T-helper 17 cell (primary cell): Measurements from ENCODE around the gene ECHS1. TPM values are rescaled to one million over a fixed set of nuclear protein-coding genes. Genes with fewer than 3 reads are reported as not detected.

Source experiments
- ATAC-seq: fragments of 150-1000 bp; cut with Tn5 transposase; 2 replicates; pipeline ENCODE4 v1.10.0; 2021; ENCODE audit warnings: mild to moderate bottlenecking, moderate library complexity
- DNase-seq, 3 donors: peaks; one replicate each; pipeline versions ENCODE4 v3.0.0 to v3.0.0-alpha.2; 2020 to 2021
- H3K9me3 ChIP-seq: one replicate; pipeline ENCODE4 v1.7.0; 2013; ENCODE audit warnings: low read length, mild to moderate bottlenecking; ENCODE audit not compliant: control insufficient read depth, poor library complexity, severe bottlenecking
- H3K27ac Mint-ChIP-seq: one replicate; pipeline ENCODE4 v1.8.0; 2022; ENCODE audit warnings: mild to moderate bottlenecking, moderate library complexity, mixed read lengths
- H3K27me3 Mint-ChIP-seq: one replicate; pipeline ENCODE4 v1.8.0; 2022; ENCODE audit warnings: mixed read lengths
- H3K36me3 Mint-ChIP-seq: one replicate; pipeline ENCODE4 v1.8.0; 2022; ENCODE audit warnings: low read depth, mixed read lengths
- H3K4me1 Mint-ChIP-seq: one replicate; pipeline ENCODE4 v1.8.0; 2022; ENCODE audit warnings: mild to moderate bottlenecking, mixed read lengths
- H3K4me3 Mint-ChIP-seq: one replicate; pipeline ENCODE4 v1.8.0; 2022; ENCODE audit warnings: mild to moderate bottlenecking, moderate library complexity, mixed read lengths
- total RNA-seq, 4 donors: library from RNA in 2 of 4; stranded (reverse) in 2 of 4; gene quantifications; one replicate each; pipeline ENCODE4 v1.2.3 and lab custom pipeline; 2022 to 2026

The ECHS1 gene
- total RNA-seq, 2 donors from 2014 or later = 18.2 to 20.2 TPM

GRCh38 chr10:133344236-133344635 lies 28.9 kb downstream of the ECHS1 start:
- no peak for ATAC-seq
- H3K27ac Mint-ChIP-seq = no peak overlapping the region

GRCh38 chr10:133343558-133343957 lies 29.6 kb downstream of the ECHS1 start:
- H3K36me3 Mint-ChIP-seq = no peaks in the 10 kb centered on the region
- no peak overlapping the region for H3K27ac Mint-ChIP-seq
- ATAC-seq = no peak
- H3K9me3 ChIP-seq = no peaks in the 10 kb centered on the region
- H3K4me1 Mint-ChIP-seq = peaks cover 4% of the 10 kb centered on the region
- peaks cover 28% of the 10 kb centered on the region for H3K27me3 Mint-ChIP-seq
- H3K4me3 Mint-ChIP-seq = no peak overlapping the region
- DNase-seq = no peak

More at GRCh38 chr10:133344236-133344635, 28.9 kb downstream of the ECHS1 start:
- Mint-ChIP-seq H3K36me3 (peaks cover 4% of the 10 kb centered on the region), H3K4me3 (no peak overlapping the region), H3K4me1 (peaks cover 7% of the 10 kb centered on the region), H3K27me3 (peaks cover 34% of the 10 kb centered on the region)
- DNase-seq = no peak
- H3K9me3 ChIP-seq = no peaks in the 10 kb centered on the region

- ATAC-seq (no peak), DNase-seq (no peak)
- Mint-ChIP-seq H3K4me3 (no peak overlapping the region), H3K4me1 (peaks cover 4% of the 10 kb centered on the region), H3K27ac (no peak overlapping the region), H3K36me3 (no peaks in the 10 kb centered on the region), H3K27me3 (peaks cover 28% of the 10 kb centered on the region)
- H3K9me3 ChIP-seq = no peaks in the 10 kb centered on the region
Measured at GRCh38 chr10:133342942-133343341, 30.2 kb downstream of the ECHS1 start.

DNA sequence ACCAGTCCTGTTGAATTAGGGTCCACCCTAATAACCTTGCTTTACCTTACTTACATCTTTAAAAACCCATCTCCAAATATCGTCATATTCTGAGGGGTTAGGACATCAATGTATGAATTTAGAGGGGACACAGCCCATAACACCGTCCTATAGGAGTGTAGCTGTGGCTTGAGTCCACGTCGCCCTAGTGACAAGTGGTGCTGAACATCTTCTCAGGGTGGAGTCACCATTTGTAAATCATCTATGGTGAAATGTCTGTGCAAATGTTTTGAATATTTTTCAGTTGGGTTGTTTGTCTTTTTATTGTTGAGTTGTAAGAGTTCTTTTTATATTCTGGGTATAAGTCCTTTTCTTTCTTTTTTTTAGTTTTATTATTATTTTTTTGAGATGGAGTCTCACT lies 31.2 kb downstream of the ECHS1 start:
- H3K36me3 Mint-ChIP-seq = no peaks in the 10 kb centered on the region
- H3K4me1 Mint-ChIP-seq = peaks cover 4% of the 10 kb centered on the region
- no peak overlapping the region for H3K27ac Mint-ChIP-seq
- H3K9me3 ChIP-seq = no peaks in the 10 kb centered on the region
- H3K27me3 Mint-ChIP-seq = peaks cover 28% of the 10 kb centered on the region
- no peak overlapping the region for H3K4me3 Mint-ChIP-seq
- no peak for DNase-seq
- no peak for ATAC-seq

DNA sequence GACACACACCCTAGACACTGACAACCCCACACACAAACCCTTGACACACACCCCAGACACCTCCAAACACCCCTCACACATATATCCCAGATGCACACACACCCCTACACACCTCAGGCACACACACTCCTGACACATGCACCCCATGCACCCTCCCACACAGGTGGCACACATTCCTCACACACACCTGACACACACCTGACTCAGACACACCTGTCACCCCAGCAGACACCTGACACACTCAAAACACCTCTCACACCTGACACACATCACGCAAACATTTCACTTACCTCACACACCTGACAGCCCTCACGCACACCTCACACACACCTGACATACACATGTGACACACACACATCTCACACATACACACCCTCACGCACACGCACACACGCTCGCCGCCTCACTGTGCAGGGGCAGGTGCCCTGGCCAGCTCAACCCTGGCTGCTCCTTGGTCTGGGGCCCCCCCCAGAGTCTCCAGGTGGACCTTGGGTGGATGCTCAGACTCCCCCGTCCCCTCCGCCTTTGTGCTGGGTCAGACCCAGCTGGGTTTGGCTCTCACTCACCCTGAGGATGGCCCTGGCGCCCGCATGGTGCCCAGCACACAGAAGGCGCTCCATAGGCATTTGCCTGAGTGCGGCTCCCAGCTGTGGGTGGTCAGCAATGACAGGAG lies 33.3 kb downstream of the ECHS1 start:
- Mint-ChIP-seq H3K27me3 (peaks cover 15% of the 10 kb centered on the region), H3K27ac (no peak overlapping the region), H3K4me3 (no peak overlapping the region), H3K36me3 (no peaks in the 10 kb centered on the region), H3K4me1 (peaks cover 3% of the 10 kb centered on the region)
- no peak for DNase-seq
- no peaks in the 10 kb centered on the region for H3K9me3 ChIP-seq
- ATAC-seq = no peak

DNA sequence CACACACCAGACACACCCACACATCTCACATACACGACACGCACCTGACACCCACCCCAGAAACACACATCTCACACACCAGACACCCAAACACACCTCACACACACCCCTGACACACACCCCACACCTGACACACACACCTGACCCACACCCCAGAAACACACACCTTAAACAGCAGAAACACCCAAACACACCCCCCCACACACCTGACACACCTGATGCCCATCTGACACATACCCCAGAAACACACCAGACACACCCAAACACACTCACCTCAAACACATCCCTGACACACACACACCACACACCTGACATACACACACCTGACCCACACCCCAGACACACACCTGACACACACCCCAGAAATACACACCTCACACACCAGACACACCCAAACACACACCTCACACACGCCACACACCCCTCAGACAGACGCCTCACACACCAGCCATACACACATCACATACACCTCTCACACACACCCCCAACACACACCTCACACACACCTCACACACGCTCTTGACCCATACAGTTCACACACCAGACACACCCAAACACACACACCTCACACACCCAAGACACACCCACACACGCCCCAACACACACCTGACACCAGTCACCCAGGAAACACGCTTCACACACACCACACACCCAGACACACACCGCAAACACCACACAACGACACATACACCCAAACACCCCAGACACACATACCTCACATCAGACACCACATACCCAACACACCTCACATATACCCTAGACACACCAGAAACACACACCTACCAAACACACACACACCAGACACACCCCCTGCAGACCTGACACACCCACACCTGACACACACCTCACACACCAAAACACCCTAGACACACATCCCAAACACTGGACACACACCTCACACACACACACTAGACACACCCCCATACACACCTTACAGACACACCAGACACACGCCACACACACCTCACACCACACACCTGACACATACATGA lies 34.8 kb downstream of the ECHS1 start:
- DNase-seq (no peak), ATAC-seq (no peak)
- Mint-ChIP-seq H3K36me3 (no peaks in the 10 kb centered on the region), H3K27me3 (peaks cover 10% of the 10 kb centered on the region), H3K4me3 (no peak overlapping the region), H3K4me1 (peaks cover 2% of the 10 kb centered on the region), H3K27ac (no peak overlapping the region)
- no peaks in the 10 kb centered on the region for H3K9me3 ChIP-seq

GRCh38 chr10:133337370-133337725 lies 35.8 kb downstream of the ECHS1 start:
- H3K27me3 Mint-ChIP-seq = peaks cover 6% of the 10 kb centered on the region
- H3K4me3 Mint-ChIP-seq = no peak overlapping the region
- no peak for DNase-seq
- H3K27ac Mint-ChIP-seq = no peak overlapping the region
- H3K9me3 ChIP-seq = no peaks in the 10 kb centered on the region
- ATAC-seq = no peak
- peaks cover 2% of the 10 kb centered on the region for H3K4me1 Mint-ChIP-seq
- no peaks in the 10 kb centered on the region for H3K36me3 Mint-ChIP-seq

GRCh38 chr10:133336577-133337369 lies 36.4 kb downstream of the ECHS1 start, which contains the start of gene CALY:
CALY (minus strand) TSS chr10:133336896; CDS start chr10:133328989, 7,907 bp downstream.
- DNase-seq = peak; percentile 86 to 90 (median 89)
- H3K9me3 ChIP-seq = no peaks in the 10 kb centered on the region
- Mint-ChIP-seq H3K4me3 (peak within 1 kb of the TSS; percentile 84), H3K4me1 (peaks cover 6% of the 10 kb centered on the region), H3K27me3 (peaks cover 2% of the 10 kb centered on the region), H3K36me3 (no peaks in the 10 kb centered on the region), H3K27ac (peak within 1 kb of the TSS; percentile 93)
- ATAC-seq = peak; percentile 72

DNA sequence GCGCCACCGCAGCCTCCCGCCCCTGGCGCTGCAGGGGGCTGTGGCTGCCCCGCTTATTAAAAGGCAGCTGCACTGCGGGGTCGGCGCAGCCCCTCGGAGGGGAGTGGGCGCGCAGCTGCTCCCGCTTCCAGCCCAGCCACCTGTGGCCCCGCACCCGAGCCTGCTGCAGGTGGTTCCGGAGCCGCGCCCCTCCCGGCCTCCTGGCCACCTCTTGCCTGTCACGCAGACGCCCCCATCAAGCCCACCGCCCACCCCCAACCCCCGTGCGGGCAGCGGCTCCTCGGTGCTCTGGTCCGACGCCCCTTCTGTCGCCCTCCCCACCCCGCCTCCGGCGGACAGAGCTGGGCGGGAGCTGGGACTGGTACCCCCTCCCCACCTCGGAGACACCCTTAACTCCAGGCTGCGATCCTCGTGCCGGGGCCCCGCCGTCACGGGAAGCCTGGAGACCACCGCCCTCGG lies 37.0 kb downstream of the ECHS1 start:
- no peaks in the 10 kb centered on the region for H3K36me3 Mint-ChIP-seq
- no peak overlapping the region for H3K4me3 Mint-ChIP-seq
- peak overlapping the region; percentile 93 for H3K27ac Mint-ChIP-seq
- H3K4me1 Mint-ChIP-seq = peaks cover 6% of the 10 kb centered on the region
- DNase-seq (no peak), ATAC-seq (peak; percentile 0)
- no peaks in the 10 kb centered on the region for H3K27me3 Mint-ChIP-seq
- no peaks in the 10 kb centered on the region for H3K9me3 ChIP-seq

DNA sequence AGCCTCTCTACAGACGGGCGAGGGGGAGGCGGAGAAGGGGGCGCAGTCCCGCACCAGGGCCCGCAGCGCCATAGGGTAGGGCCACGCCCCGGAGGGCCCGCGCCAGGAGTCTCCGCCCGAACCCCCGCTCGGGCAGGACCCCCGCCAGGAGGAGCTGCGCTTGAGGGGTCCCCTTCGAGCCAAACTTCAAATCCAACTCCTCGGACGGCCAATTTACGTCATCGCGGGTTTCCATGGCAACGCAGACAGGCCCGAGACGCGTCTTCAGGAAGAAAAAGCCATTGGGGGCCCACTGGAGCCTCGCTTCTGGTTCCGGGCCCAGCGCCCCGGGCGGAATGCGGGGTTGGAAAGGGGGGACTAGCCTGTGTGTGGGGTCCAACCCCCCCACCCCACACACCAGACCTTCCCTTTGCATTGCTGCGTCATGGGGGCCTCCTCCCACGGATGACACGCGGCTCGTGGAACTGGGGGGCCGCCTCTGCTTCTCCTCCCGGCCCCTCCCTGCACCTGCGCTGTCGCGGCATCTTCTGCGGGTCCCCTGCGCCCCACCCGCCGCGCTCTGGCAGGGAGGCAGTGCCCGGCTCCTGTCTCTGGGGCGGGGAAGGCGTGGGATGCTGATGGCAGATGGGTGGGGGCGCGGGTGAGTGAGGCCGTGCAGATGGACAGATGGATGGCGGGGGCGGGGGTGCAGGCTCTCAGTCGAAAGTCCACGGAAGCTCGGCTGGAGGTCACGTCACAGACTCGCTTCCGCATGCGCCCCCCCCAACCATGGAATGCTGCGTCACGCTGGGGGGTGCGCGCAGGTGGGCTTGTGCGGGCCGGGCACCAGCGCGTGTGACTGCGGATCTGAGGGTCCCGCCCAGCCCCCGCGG lies 37.7 kb downstream of the ECHS1 start:
- ATAC-seq (peak; percentile 58), DNase-seq (peak; percentile 69 to 82 (median 76))
- peak overlapping the region; percentile 84 for H3K4me3 Mint-ChIP-seq
- H3K27ac Mint-ChIP-seq = peak overlapping the region; percentile 93
- H3K27me3 Mint-ChIP-seq = no peaks in the 10 kb centered on the region
- peaks cover 6% of the 10 kb centered on the region for H3K4me1 Mint-ChIP-seq
- H3K36me3 Mint-ChIP-seq = no peaks in the 10 kb centered on the region
- H3K9me3 ChIP-seq = no peaks in the 10 kb centered on the region

DNA sequence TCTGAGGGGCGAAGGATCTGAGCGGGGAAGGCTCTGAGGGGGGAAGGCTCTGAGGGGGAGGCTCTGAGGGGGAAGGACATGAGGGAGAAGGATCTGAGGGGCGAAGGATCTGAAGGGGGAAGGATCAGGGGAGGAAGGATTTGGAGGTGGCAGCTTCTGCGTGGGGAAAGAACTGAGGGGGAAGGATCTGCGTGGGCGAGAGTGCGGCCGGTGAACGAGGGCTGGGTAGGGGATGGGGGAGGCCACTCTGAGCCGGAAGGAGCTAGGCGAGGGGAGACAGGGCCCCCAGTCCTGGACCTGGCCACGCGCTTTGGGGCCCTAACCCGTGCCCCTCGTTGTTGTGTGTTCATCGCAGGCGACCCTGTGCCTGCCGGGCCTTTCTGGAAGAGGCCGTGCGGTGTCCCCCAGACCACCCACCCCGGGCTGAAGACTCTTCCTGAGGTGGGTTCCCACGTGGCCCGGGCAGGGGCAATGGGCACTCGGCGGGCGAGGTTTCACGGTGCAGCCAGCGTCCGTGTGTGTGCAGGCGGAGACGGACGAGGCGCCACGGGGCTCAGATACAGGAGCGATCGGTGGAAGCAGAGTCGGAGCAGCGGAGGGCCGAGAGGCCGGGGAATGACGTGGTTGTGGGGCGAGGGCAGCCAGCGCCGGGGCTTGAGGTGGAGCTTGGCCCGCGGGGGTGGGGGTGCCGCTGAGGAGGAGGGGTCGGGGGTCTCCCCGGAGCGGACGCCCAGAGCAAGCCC lies 38.5 kb downstream of the ECHS1 start:
- ATAC-seq (peak; percentile 16), DNase-seq (no peak)
- Mint-ChIP-seq H3K36me3 (no peaks in the 10 kb centered on the region), H3K4me1 (peaks cover 9% of the 10 kb centered on the region), H3K27ac (peak overlapping the region; percentile 93), H3K27me3 (peaks cover 3% of the 10 kb centered on the region), H3K4me3 (peak overlapping the region; percentile 84)
- no peaks in the 10 kb centered on the region for H3K9me3 ChIP-seq
